ENCODE data around the gene PCMT1.

The PCMT1 gene

DNA sequence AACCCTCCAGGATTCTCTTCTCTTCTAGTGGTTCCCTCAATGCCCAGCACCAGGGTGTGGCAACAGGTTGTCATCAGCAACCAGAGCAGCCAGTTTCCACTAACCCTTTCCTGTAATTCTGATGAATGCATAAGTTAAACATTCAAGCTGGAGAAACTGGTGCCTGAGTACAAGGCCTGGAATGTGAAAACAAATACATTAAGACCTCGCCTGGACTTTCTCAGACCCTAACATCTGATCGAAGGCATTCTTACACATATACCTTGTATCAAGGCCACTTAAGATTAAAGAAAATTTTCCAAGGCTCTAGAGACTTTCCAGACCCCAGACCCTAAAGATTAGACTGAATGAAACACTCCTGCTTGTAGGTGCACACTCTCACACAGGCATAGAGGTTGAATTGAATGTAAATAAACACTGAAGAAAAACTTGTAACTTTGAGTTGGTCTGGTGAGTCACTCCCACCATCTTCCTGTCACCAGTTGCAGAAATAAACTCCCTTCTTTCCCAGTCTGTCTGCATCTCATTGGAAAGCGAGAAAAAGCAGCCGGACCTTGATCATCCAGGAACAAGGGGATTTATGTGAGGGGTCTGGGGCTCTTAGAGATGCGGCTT, 105.6 kb downstream of the PCMT1 start:
- DNase-seq (ENCODE audit: low spot score), result no peak

DNA sequence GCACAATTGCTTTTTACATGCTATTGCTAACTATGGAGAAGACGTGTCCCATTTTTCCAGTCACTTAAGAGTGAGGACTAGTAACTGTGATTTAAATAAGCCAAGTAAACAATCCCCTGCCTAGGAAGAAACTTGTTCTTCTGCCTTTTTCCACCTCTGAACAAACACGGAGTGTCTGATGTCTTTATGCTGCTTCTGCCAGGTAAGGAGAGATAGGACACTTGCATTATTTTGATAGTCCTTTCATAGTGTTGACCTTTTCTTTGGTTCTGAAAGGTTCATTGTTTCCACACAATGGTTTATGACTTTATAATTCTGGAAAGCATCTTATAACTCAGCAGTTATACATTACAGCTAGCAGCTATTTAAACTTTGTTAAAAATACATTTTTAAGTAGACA, 106.2 kb downstream of the PCMT1 start:
- DNase-seq (ENCODE audit: low spot score), result no peak

GRCh38 chr6:149856256-149856994, 106.9 kb downstream of the PCMT1 start:
- DNase-seq (ENCODE audit: low spot score), result no peak

- no peak for DNase-seq (ENCODE audit: low spot score)
Measured at GRCh38 chr6:149857541-149857940, 108.0 kb downstream of the PCMT1 start.

- no peak for DNase-seq (ENCODE audit: low spot score)
Measured at GRCh38 chr6:149859368-149859767, 109.8 kb downstream of the PCMT1 start.

GRCh38 chr6:149859938-149860337, 110.4 kb downstream of the PCMT1 start:
- DNase-seq (ENCODE audit: low spot score), result no peak

DNA sequence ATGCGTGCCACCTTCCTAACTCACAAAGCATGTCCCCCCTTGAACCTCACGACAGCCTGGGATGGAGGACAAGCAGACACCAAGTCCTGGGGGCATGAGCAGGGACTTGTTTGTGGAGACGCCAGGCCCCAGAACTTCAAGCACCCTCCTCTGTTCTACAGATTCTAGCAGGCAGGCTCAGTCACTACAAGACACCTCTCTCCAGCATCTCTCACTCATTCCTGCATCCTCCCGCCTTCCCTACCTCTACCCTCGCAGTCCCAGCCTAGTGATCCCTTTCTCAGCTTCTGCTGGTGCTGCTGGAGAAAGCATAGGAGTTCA, 110.9 kb downstream of the PCMT1 start:
- no peak for DNase-seq (ENCODE audit: low spot score)
